NCI-H524 (cell line): ENCODE results near the gene CMTM6.
"Not testable (repeated sequence)": the region's sequence is repeated elsewhere in the genome, so short reads cannot be mapped to it uniquely, and the experiment has no call there.

Source experiments
- DNase-seq, 2 experiments: peaks; one replicate each; lab custom pipeline; 2025; lab: John Stamatoyannopoulos, UW

CMTM6 gene

DNA sequence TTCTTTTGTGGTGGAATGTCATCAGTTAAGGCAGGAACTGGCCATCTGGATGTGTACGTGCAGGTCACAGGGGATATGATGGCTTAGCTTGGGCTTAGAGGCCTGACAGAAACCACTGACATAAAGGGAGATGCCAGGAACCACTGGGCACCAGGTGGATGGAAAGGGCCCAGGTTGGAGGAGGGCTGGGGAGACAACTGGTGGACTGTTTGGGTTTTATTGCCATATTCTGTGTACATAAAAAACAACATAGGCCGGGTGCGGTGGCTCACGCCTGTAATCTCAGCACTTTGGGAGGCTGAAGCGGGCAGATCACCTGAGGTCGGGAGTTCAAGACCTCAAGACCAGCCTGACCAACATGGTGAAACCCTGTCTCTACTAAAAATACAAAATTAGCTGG, 35.8 kb downstream of the CMTM6 start:
- not testable (repeated sequence) for DNase-seq

DNA sequence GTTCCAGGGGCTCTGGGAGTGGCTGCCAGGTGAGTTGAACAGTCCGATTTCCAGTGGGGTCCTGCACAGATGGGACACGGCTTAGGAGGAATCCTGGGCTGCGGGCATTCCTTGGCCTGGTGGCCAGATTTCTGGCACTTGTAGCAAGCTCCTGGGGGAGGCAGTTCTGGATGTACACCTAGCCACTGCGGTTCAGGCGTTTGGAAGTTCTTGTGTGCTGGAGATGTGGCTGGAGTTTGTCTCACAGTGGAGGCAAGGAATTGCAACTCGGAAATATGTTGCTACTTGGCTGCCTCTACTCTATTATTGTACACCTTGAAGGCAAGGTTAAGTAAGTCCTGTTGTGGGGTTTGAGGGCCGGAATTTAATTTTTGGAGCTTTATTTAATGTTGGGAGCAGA, 37.9 kb downstream of the CMTM6 start:
- DNase-seq = not testable (repeated sequence)

DNA sequence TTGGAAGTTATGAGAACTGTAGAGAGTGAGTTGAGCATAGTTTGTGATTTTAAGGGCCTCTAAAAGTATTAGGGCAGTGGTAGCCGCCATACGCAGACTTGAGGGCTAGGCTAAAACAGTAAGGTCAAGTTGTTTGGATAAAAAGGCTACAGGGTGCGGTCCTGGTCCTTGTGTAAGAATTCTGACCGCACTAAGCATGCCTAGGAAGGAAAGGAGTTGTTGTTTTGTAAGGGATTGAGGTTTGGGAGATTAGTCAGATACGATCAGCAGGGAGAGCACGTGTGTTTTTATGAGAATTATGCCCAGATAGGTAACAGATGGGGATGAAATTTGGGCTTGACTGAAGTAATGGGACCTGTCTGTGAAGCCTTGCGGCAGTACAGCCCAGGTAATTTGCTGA, 39.2 kb downstream of the CMTM6 start:
- DNase-seq = peak in 1 of 2 experiments; percentile 40

DNA sequence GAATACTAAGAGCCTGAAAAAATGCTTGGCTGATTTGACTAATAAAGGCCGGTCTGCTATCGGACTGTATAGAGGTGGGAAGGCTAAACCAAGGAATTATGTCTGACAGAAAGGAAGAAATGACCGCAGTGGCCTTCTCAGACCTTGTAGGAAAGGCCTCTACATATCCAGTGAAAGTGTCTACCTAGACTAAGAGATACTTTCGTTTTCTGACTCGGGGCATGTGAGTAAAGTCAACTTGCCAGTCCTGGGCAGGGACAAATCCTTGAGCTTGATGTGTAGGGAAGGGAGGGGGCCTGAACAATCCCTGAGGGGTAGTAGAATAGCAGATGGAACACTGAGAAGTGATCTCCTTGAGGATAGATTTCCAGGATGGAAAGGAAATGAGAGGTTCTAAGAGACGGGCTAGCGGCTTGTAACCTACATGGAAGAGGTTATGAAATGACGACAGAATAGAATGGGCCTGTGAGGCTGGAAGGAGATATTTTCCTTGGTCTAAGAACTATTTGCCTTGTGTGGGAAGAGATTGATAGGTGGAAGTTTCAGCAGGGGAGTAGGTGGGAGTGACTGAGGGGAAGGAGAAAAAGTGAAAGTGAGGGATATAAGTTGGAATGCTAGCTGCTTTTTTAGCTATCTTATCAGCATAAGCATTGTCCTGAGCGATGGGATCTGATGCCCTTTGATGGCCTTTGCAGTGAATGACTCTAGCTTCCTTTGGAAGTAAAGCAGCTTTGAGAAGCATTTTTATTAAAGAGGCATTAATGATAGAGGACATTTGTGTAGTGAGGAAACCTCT, 40.3 kb downstream of the CMTM6 start:
- DNase-seq = peak in 1 of 2 experiments; percentile 22

DNA sequence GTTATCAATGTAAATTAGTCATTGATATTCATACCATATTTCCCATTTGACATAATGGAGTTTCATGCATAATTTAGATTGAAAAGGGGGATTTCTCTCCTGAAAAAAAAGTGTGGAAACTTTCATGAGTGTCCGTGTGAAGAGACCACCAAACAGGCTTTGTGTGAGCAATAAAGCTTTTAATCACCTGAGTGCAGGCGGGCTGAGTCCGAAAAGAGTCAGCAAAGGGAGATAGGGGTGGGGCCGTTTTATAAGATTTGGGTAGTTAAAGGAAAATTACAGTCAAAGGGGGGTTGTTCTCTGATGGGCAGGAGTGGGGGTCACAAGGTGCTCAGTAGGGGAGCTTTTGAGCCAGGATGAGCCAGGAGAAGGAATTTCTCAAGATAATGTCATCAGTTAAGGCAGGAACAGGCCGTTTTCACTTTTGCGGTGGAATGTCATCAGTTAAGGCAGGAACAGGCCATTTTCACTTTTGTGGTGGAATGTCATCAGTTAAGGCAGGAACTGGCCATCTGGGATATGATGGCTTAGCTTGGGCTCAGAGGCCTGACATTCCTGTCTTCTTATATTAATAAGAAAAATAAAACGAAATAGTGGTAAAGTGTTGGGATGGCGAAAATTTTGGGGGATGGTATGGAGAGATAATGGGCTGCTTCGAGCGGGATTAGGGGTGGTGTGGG, 41.7 kb downstream of the CMTM6 start:
- DNase-seq = not testable (repeated sequence)

DNA sequence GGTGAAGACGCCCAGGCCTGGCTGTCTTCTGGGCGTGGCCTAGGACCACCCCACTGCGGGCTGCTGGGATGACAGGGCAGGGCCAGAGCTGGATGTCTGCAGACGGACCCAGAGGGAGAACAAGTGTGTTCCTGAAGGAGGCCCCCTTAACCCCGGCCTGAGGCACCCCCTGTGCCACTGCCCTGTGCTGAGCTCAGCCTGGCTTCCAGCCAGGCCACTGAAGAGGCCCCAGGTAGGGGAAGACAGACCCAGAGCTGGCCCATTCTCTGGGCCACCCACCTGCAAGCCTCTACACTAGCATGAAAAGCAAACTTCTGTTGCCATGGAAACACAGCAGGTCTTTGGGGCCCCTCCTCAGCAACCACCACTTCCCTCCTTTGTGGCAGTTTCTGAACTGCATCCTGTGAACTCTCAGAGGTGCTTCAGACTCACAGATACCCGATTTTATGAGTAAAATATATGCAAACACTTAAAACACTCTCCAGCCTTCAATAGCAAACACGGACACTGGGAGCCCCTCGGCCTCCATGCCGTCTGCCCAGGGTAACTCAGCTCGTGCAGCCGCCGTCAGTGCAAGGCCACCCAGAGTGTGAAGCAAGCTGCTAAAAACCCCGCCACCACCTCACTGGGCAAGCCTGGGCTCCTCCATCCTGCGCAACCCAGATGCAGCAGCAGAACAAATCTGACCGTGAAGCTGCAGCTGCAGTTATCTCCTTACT, 42.5 kb downstream of the CMTM6 start:
- DNase-seq = peak; percentile 55 to 82

DNA sequence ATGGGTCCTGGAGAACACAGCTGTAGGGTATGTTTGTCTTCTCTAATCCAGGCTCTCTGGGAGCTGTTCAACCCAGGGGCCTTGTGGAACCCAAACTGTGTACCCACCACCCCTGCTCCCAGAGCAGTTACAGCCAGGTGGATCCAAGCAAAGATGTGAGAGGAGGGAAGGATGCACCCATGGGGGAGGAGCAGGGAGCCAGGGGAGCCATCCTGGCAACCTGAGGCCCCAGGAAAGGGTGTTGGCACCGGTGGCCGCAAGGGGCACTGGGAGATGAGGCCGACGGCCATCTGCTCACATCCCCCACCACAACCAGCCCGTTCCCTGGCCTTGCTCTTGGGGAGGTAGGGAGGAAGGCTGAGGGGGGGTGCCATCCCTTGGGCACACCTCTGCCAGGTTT, 43.2 kb downstream of the CMTM6 start:
- peak in 1 of 2 experiments; percentile 19 for DNase-seq

DNA sequence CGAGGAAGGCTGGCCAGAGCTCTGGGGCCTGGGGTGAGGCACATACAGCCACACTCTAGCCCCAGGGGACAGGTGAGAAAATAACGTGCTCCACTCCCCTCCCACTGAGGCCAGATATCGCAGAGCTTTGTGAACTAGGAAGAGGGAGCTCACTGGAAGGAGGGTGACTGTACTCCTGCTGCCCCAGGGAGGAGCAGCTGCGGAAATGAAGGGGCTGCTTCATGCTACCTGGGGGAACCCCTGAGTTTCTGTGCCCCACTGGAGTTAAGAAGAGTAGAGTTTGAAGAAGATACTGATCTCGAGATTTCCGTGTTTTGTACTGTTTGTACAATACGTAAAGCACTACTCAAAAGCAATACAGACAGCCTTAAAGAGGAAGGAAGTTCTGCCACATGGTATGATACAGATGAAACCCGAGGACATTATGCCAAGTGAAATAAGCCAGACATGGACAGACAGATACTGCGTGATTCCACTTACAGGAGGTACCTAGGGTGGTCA, 44.6 kb downstream of the CMTM6 start:
- DNase-seq = no peak

DNA sequence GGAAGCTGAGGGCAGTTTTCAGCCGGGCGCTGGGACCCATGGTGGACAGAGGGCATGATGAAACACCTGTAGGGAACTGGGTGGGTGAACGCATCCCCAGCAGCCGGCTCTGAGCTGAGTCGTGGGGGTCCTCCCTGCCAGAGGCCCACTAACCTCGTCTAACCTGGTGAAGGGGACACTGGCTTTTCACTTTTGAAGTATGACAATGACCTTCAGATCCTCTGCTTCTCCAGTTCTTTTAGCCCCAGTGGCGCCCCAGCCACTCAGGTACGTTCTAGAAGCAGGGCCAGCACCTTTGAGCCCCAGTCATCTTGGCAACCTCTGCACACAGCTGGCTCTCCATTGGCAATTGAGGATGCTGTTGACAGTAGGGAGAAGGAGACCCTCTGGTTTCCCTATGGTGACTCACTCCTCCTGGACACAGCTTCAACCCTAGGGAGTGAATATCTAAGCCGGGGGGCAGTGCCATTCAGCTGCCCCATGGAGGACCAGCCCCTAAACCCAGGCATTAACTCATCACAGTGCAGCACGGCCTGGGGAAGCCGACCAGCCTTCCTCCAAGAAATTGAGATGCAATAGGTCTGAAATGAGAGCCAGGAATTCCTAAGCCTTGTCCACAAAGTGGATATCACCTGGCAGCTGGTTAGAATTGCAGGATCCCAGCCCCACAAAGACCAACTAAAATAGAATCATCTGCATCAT, 46.1 kb downstream of the CMTM6 start:
- no peak for DNase-seq

DNA sequence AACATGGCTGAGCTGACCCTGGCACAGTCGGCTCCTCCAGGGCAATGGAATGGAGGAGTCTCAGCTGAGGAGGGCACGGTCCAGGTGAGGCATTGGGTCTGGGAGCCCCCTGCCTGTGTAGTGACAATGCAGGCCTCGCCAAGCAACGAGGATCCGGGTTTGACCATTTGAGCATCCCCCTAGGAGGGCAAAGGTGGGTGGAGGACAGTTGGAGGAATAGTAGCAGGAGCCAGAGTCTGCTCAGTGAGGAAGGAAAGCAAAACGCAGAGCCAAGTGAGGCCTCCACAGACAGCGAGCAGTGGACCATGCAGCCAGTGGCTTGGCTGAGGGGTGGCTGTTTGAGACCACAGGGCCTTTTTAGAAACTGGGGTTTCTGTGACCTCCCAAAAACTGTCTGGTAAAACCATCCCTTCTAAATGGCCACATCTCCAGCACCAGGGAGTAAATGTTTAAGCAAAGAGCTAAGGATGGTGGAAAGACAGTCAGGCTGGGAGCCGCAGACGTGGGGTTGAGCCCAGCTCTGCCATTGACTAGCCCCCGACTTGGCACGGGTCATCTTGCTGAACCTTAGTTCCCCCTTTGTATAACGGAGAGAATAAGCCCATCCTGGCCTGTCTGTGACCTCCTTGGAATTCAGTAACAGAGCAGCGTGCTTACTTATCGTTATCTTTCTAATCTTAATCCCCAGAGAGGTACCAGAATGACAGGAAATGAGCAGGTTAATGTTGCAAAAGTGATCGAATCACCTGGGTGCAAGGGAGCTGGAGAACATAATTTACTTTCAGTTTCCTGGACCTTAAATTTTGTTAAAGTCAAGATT, 46.8 kb downstream of the CMTM6 start:
- DNase-seq = no peak

DNA sequence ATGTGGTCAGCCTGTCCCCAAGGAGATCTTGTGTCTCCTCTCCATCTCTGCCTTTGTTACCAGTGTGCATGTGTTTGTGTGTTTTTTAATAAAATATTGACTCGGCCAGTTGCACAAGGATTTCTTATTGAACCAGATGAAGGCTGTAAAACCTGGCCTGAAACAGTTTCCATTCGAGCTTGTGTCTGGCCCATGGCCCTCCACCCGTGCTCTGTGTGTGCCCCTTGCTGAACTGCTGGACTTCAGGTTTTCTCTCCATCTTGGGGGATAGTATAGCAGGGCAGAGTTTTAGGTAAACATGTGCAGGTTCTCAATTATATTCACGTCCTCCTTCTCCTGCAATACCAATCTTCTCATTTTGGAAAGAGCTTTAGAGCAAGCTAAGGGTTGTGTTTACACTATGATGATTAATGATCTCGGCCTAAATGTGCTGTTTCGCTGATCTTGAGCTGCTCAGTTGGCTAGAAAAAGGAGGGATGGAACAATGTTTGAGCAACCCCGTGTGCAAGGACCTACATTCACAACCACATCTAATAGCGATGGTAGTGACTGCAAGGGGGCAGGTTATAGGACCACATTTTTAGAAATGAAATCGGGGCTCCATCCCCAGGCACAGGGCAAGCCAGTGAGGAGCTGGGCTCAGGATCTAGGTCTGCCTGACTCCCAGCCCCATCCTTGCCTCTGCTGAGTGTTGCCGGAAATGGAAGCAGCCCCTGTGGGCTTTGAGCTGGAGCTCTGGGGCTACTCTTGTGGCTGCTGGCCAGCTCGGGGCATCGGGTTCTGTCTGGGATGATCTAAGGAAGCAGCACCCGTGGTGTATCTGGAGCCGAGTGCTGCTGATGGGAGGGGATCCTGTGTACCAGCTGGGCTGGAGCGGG, 47.7 kb downstream of the CMTM6 start:
- DNase-seq = no peak

DNA sequence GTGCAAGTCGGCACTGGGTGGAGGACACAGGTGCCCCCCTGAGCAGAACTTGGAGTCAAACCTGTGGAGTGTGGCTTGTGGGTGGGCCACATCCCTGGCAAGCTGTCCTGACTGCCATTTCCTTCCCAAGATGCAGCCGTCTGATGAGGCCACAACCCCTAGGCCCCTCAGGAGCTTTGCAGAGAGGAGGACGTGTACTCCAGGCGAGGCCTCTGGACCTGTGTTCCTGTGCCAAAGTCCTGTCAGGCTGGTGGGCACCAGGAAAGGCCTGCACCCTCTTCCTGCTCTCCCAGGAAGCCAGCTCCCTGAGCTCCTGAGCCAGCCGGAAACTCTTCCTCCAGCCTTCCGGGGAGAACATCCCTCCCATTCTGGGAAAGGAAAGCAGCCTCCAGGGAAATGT, 48.5 kb downstream of the CMTM6 start:
- no peak for DNase-seq

DNA sequence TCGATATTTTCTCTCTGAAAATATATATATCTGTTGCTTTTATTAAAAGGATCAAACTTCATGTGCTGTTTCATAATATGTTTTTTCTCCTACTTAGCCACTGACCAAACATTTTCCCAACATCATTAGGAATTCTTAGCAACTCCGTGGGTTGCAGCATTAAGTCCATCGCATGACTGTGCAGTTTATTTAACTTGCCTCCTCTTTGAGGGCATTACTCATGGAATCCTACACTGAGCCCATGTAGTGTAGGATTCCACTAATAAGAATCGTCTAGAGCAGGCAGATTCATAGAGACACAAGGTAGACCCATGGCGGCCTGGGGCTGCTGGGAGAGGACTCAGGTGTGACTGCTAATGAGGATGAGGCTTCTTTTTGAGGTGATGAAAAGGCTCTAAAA, 49.3 kb downstream of the CMTM6 start:
- no peak for DNase-seq

DNA sequence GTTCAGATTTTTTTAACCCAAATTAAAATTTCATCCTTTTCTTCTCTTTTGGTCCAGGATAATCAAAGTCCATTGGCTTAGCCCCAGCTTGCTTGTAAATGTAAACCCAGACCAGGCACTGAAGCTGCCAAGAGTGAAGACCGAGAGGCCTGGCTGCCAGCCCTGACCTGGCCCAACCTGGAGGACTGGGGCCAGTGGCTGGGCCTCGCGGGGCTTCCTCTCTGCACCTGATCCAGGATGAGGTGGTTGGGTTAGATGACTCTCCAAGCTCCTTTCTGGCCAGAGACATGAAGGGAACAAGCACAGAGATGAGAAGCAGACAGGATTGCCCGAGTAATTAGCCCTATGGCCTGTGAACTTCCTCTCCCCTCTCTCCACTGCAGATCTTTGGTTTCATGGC, 50.6 kb downstream of the CMTM6 start:
- no peak for DNase-seq

DNA sequence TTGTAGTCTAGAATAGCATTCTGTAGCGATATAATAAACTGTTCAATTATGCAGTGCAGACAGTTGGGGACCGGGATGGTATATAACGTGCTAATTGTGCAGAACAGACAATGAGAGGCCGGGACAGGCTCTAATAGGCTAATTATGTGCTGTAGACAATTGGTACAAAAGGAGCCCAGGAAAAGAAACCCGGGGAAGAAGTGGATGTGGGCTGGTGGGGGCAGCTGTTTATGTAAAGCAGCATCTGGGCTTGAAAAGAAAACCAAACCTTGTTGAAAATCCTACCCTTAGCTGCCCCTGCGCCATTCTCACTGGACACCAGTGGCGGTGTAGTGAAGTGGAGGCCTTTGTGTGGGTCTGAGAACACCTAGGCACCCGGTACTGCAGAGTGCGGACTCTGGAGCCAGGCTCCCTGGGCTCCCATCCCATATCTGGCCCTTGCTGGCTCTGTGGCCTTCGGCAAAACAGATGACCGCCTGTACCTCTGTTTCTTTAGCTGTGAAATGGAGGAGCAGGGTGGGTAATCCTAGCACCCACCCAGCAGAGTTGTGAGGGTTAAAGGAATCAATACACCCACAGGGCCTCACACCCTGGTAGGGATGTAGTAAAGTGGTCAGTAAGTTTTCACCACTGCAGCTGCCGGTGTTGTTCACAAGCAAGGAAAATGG, 51.5 kb downstream of the CMTM6 start:
- no peak for DNase-seq

DNA sequence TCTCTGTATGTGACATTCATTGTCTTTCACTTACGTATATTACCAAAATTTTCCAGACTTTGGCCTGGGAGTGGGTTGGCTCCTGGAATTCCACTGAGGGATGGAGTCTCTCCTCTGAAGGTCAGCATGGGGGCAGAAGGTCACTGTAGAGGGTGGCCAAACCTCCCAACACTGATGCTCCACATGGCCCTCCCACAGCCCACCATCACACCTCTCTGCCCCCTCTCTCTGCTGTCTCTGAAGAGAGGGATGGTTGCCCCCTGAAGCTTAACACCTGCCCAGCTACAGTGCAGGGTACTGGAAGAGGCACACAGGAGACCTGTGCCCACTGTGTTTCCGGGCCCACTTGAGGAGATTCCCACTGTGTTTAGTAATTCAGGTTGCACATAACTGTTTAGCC, 52.2 kb downstream of the CMTM6 start:
- no peak for DNase-seq

DNA sequence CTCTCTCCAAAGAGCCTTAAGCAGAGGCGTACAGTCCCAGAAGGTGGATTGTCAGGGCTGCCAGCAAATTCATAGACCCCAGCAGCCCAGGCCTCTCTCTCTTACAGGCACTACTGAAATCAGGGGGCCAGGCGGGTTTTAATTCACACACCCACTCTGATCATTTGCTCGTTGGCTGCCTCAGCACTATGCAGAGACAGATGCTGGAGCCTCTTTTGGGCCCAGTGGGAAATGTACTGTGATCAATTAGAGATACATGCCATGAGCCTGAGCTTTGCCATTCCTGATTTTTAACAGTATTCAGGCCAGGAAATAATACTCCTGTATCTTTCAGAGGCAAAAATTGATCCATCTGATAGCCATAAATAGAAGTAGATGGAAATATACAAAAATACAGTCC, 53.0 kb downstream of the CMTM6 start:
- no peak for DNase-seq

DNA sequence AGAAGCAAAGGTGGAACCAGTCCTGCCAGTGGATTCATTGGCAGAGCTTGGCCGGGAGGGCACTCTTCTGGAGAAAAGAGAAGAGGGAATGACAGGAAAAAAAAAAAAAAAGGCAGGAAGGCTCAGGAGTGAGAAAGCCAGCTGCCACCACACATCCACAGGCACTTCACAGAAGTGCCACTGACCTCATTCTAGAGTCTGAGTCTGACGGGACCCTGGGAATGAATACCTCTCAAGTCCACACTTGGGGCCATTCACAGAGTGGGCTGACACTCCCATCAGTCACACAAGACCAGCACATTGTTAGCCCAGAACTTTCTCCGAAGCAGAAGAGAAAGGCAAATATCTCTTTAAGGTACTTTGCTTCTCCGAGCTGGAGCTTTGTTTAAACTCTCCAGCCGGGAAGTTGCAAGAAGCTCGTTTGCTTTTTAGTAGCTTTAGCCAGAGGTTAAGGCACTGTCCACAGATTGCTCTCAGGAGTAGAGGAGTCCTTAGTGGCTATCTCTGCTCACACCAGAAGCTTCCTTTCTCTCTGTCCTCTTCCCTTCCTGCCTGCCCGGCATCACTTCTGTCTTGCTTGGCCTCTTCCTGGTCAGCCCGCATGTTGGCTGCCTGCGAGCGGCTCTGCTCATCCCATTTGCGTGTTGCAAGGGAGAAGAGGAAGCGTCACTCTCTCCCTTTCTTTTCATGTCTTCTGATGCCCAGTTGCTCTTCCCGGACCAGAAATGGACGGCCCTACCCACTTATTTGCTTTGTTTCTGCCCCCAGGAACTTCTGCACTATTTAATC, 53.8 kb downstream of the CMTM6 start:
- peak in 1 of 2 experiments; percentile 20 for DNase-seq

DNA sequence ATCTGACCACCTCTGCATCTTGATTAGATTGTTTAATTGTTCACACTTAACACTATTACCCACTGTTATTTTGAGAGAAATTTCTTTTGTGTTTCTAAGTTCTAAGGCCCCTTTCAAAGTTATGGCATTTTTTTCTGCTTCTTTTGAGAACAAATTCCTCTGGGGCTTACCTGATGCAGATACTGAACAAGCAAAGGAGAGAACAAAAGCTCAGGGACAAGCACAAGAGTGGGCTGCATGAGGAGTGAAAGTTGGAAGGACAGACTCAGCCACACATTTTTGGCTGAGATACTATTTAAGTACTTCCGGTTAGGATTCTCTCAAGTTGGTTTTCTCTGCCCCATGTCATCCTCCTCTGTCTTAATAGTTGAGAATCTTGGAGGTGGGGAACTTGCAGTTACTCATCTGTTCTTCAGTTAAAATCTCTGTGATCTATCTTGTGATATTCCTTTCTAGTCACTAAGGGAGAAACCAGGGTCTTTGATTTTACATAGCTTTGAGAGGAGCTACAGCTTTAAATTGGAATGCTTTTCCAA, 54.7 kb downstream of the CMTM6 start:
- DNase-seq = no peak
